HepG2 (cell line): ENCODE results near the gene LYRM1. TPM values are rescaled to one million over a fixed set of nuclear protein-coding genes. Genes with fewer than 3 reads are reported as not detected.

ENCODE experiments used
- FOSL2 ChIP-seq: sonication (generic); formaldehyde crosslinking; IDR thresholded peaks from 2 replicates; pipeline ENCODE4 v1.4.0; 2020; ENCODE audit warnings: missing genetic modification reagents
- FOXA1 ChIP-seq, 2 experiments: fragments of 450-650 bp in 1 of 2; sonication (generic) in 1 of 2; formaldehyde crosslinking in 1 of 2; IDR thresholded peaks; 2 replicates each; pipeline versions ENCODE4 v1.4.0 to v1.6.1; 2016 to 2020; ENCODE audit warnings: missing genetic modification reagents in 1 of 2
- HNRNPLL ChIP-seq: fragments of 200-400 bp; formaldehyde crosslinking; IDR thresholded peaks from 2 replicates; pipeline ENCODE4 v1.6.1; 2017; ENCODE audit warnings: mild to moderate bottlenecking, low read depth, low read length; ENCODE audit not compliant: poor library complexity, severe bottlenecking
- HOXA3 ChIP-seq: sonication (generic); formaldehyde crosslinking; IDR thresholded peaks from 2 replicates; pipeline ENCODE4 v1.5.0; 2020; ENCODE audit warnings: missing genetic modification reagents
- IKZF1 ChIP-seq: fragments of 450-650 bp; IDR thresholded peaks from 2 replicates; pipeline ENCODE4 v1.7.1; 2016
- MAFF ChIP-seq: IDR thresholded peaks from 2 replicates; pipeline ENCODE4 v1.6.1; 2011; ENCODE audit warnings: low read depth, low read length, improper control_type of control experiment
- MED1 ChIP-seq: sonication (generic); formaldehyde crosslinking; IDR thresholded peaks from 2 replicates; pipeline ENCODE4 v1.4.0; 2020; ENCODE audit warnings: missing genetic modification reagents
- NFE2L1 ChIP-seq: sonication (generic); formaldehyde crosslinking; IDR thresholded peaks from 2 replicates; pipeline ENCODE4 v1.4.0; 2020; ENCODE audit warnings: missing genetic modification reagents, mild to moderate bottlenecking, borderline replicate concordance
- NFIC ChIP-seq: IDR thresholded peaks from 2 replicates; pipeline ENCODE4 v1.6.1; 2012; ENCODE audit warnings: mild to moderate bottlenecking, low read length, inconsistent platforms
- RBAK ChIP-seq: sonication (generic); formaldehyde crosslinking; IDR thresholded peaks from 2 replicates; pipeline ENCODE4 v1.5.1; 2020; ENCODE audit warnings: mild to moderate bottlenecking, missing genetic modification reagents
- SALL2 ChIP-seq: sonication (generic); formaldehyde crosslinking; IDR thresholded peaks from 2 replicates; pipeline ENCODE4 v1.8.1; 2023; ENCODE audit warnings: mild to moderate bottlenecking, missing genetic modification reagents, inconsistent platforms
- ZNF143 ChIP-seq: sonication (generic); formaldehyde crosslinking; IDR thresholded peaks from 2 replicates; pipeline ENCODE4 v1.4.0; 2020; ENCODE audit warnings: missing genetic modification reagents
- ZNF17 ChIP-seq: sonication (generic); formaldehyde crosslinking; IDR thresholded peaks from 2 replicates; pipeline ENCODE4 v1.5.0; 2020; ENCODE audit warnings: mild to moderate bottlenecking, missing genetic modification reagents
- ZNF570 ChIP-seq: sonication (generic); formaldehyde crosslinking; IDR thresholded peaks from 2 replicates; pipeline ENCODE4 v1.4.0; 2020; ENCODE audit warnings: mild to moderate bottlenecking, missing genetic modification reagents, borderline replicate concordance
- ZNF75D ChIP-seq: sonication (generic); formaldehyde crosslinking; IDR thresholded peaks from 2 replicates; pipeline ENCODE4 v1.8.1; 2023; ENCODE audit warnings: missing genetic modification reagents, mild to moderate bottlenecking, borderline replicate concordance
- ZNF83 ChIP-seq: sonication (generic); formaldehyde crosslinking; IDR thresholded peaks from 2 replicates; pipeline ENCODE4 v1.4.0; 2020; ENCODE audit warnings: missing genetic modification reagents, mild to moderate bottlenecking, borderline replicate concordance
- polyA plus RNA-seq, 8 experiments: library from polyadenylated mRNA; depleted of rRNA in 3 of 8; stranded (reverse) in 7 of 8; unstranded in 1 of 8; fragments of >200 nt; fragmentation: Illumina TruSeq in 4 of 8; extraction: Trizol in 4 of 8; gene quantifications; 2 replicates each; pipeline versions ENCODE4 v1.2.1 to v1.2.3, GENCODE V29; 2011 to 2016; ENCODE audit warnings: low read depth in 4 of 8, missing spikeins in 1 of 8, mixed read lengths in 1 of 8; ENCODE audit not compliant: insufficient read depth in 1 of 8
- total RNA-seq, 5 experiments: library from RNA; depleted of rRNA; stranded (reverse); fragments of >200 nt; fragmentation: Illumina TruSeq; extraction: Trizol; gene quantifications; 2 replicates each; pipeline ENCODE4 v1.2.3, GENCODE V29; 2016; ENCODE audit warnings: low read depth in 1 of 5
- TF ChIP-seq, protein P1 (sequence below), 2 experiments: sonication (generic) in 1 of 2; formaldehyde crosslinking in 1 of 2; IDR thresholded peaks; 2 replicates each; pipeline versions ENCODE4 v1.4.0 to v1.6.1; 2018 to 2020; ENCODE audit warnings: missing genetic modification reagents in 2 of 2, borderline replicate concordance in 1 of 2, low read depth in 1 of 2, mild to moderate bottlenecking in 1 of 2, missing biosample characterization in 1 of 2
- TF ChIP-seq, protein P2 (sequence below): sonication (generic); formaldehyde crosslinking; IDR thresholded peaks from 2 replicates; pipeline ENCODE4 v1.5.0; 2020; ENCODE audit warnings: missing genetic modification reagents
- TF ChIP-seq, protein P3 (sequence below): sonication (generic); formaldehyde crosslinking; IDR thresholded peaks from 2 replicates; pipeline ENCODE4 v1.8.0; 2022; ENCODE audit warnings: mild to moderate bottlenecking, missing genetic modification reagents, moderate library complexity
- TF ChIP-seq, protein P4 (sequence below): sonication (generic); formaldehyde crosslinking; IDR thresholded peaks from 2 replicates; pipeline ENCODE4 v1.5.0; 2020; ENCODE audit warnings: missing genetic modification reagents

The LYRM1 gene
- total and polyA plus RNA-seq, 2 of the 13 experiments (the other 11 are each of a cell fraction or from before 2014, with no cell fraction given), result 59.2 to 82.6 TPM

DNA sequence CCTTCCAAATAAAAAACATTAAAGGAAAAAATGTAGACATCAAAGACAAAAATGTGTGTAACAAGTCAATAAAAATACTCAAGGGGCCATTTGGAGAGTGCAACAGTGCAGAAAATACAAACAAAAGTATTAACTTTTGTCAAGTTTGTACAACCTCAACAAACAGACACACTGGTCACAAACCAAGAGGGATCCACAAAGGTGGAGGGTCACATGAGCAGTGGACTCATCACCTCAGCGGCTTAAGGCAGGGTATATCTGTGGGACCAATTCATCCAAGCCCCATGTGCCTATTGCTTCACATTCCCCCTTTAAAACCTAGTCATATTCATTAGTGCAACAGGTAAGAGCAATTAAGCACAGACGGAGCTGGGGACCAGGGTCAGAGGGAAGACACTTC is 45.6 kb upstream of the LYRM1 start (continued):
- TF ChIP-seq, protein P1, sequence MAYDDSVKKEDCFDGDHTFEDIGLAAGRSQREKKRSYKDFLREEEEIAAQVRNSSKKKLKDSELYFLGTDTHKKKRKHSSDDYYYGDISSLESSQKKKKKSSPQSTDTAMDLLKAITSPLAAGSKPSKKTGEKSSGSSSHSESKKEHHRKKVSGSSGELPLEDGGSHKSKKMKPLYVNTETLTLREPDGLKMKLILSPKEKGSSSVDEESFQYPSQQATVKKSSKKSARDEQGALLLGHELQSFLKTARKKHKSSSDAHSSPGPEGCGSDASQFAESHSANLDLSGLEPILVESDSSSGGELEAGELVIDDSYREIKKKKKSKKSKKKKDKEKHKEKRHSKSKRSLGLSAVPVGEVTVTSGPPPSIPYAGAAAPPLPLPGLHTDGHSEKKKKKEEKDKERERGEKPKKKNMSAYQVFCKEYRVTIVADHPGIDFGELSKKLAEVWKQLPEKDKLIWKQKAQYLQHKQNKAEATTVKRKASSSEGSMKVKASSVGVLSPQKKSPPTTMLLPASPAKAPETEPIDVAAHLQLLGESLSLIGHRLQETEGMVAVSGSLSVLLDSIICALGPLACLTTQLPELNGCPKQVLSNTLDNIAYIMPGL (CRISPR knock-in tag; IDR thresholded peaks at IDR 0.05; ENCODE audit: borderline replicate concordance in 1 of 2, low read depth in 1 of 2), result no peak
- TF ChIP-seq SALL2 (no peak), MED1 (CRISPR knock-in tag) (no peak), ZNF570 (CRISPR knock-in tag) (no peak), HOXA3 (CRISPR knock-in tag) (no peak), FOXA1 (IDR thresholded peaks at IDR 0.05) (no peak), FOXA1 (CRISPR knock-in tag; IDR thresholded peaks at IDR 0.05) (no peak), ZNF83 (CRISPR knock-in tag) (no peak), ZNF17 (no peak), MAFF (no peak), ZNF143 (CRISPR knock-in tag) (no peak), NFIC (no peak; the same call in 1 of the 2 replicates), FOSL2 (CRISPR knock-in tag) (0 out of 2 replicates have a peak, but pooled peaks have one; percentile 15), NFE2L1 (no peak), HNRNPLL (no peak), RBAK (CRISPR knock-in tag) (no peak), ZNF75D (no peak), IKZF1 (no peak)
- TF ChIP-seq, protein P2, sequence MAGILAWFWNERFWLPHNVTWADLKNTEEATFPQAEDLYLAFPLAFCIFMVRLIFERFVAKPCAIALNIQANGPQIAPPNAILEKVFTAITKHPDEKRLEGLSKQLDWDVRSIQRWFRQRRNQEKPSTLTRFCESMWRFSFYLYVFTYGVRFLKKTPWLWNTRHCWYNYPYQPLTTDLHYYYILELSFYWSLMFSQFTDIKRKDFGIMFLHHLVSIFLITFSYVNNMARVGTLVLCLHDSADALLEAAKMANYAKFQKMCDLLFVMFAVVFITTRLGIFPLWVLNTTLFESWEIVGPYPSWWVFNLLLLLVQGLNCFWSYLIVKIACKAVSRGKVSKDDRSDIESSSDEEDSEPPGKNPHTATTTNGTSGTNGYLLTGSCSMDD (CRISPR knock-in tag), result no peak
- TF ChIP-seq, protein P3, sequence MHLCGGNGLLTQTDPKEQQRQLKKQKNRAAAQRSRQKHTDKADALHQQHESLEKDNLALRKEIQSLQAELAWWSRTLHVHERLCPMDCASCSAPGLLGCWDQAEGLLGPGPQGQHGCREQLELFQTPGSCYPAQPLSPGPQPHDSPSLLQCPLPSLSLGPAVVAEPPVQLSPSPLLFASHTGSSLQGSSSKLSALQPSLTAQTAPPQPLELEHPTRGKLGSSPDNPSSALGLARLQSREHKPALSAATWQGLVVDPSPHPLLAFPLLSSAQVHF (CRISPR knock-in tag), result no peak
- TF ChIP-seq, protein P4, sequence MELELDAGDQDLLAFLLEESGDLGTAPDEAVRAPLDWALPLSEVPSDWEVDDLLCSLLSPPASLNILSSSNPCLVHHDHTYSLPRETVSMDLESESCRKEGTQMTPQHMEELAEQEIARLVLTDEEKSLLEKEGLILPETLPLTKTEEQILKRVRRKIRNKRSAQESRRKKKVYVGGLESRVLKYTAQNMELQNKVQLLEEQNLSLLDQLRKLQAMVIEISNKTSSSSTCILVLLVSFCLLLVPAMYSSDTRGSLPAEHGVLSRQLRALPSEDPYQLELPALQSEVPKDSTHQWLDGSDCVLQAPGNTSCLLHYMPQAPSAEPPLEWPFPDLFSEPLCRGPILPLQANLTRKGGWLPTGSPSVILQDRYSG (CRISPR knock-in tag), result no peak
